ENCODE results near the gene SORT1. TPM values are rescaled to one million over a fixed set of nuclear protein-coding genes. Genes with fewer than 3 reads are reported as not detected.
"Not testable (repeated sequence)": the region's sequence is repeated elsewhere in the genome, so short reads cannot be mapped to it uniquely, and the experiment has no call there.

The SORT1 gene
- total and polyA plus RNA-seq, 8 donors, result 4.6 to 481 (median 36.6) TPM

GRCh38 chr1:109294481-109294880 lies 103.2 kb downstream of the SORT1 start:
- TF ChIP-seq CTCF (IDR thresholded peaks at IDR 0.05), result no peak
- TF ChIP-seq POLR2AphosphoS5 (IDR thresholded peaks at IDR 0.05), result no peak
- TF ChIP-seq POLR2A (IDR thresholded peaks at IDR 0.05), result no peak
- no peak for TF ChIP-seq EP300 (IDR thresholded peaks at IDR 0.05)
- intact Hi-C loops (cut with DNase I; ENCODE audit: low total_unique reads), result no loop called here
- Histone ChIP-seq H3K36me3 (no peaks in the 10 kb centered on the region), H3K4me1 (peaks cover 0 to 15% (median 12%) of the 10 kb centered on the region in 4 donors), H3K9me3 (no peaks in the 10 kb centered on the region), H3K27ac (no peak overlapping the region), H3K27me3 (peaks cover 0 to 10% (median 0%) of the 10 kb centered on the region in 3 donors), H3K4me3 (no peak overlapping the region)
- no peak for DNase-seq
- 56 to 73% (median 69%) methylated on average over 4 of the region's 4 CpGs for WGBS, 5 donors

- WGBS, 5 donors, result 55 to 66% (median 63%) methylated on average over 2 of the region's 2 CpGs
- intact Hi-C loops (cut with DNase I; ENCODE audit: low total_unique reads), result no loop called here
- Histone ChIP-seq H3K9me3 (no peaks in the 10 kb centered on the region), H3K4me3 (no peak overlapping the region), H3K27me3 (peaks cover 0 to 10% (median 0%) of the 10 kb centered on the region in 3 donors), H3K27ac (no peak overlapping the region), H3K4me1 (peaks cover 0 to 5% (median under 1%) of the 10 kb centered on the region in 4 donors), H3K36me3 (no peaks in the 10 kb centered on the region)
- no peak for DNase-seq
- no peak for TF ChIP-seq POLR2AphosphoS5 (IDR thresholded peaks at IDR 0.05)
- no peak for TF ChIP-seq EP300 (IDR thresholded peaks at IDR 0.05)
- no peak for TF ChIP-seq CTCF (IDR thresholded peaks at IDR 0.05)
- TF ChIP-seq POLR2A (IDR thresholded peaks at IDR 0.05), result no peak
These were observed 104.7 kb downstream of the SORT1 start for GRCh38 chr1:109293026-109293425.

- WGBS, 5 donors, result 70 to 77% (median 73%) methylated on average over 9 of the region's 9 CpGs
- intact Hi-C loops (cut with DNase I; ENCODE audit: low total_unique reads), result no loop called here
- H3K4me3 ChIP-seq, result no peak overlapping the region
- no peak for TF ChIP-seq CTCF (IDR thresholded peaks at IDR 0.05)
- TF ChIP-seq POLR2A (IDR thresholded peaks at IDR 0.05), result no peak
- no peaks in the 10 kb centered on the region for H3K36me3 ChIP-seq
- H3K27me3 ChIP-seq, result peaks cover 0 to 10% (median 0%) of the 10 kb centered on the region in 3 donors
- H3K4me1 ChIP-seq, result peaks cover 0 to 5% (median 0%) of the 10 kb centered on the region in 4 donors
- no peak for DNase-seq
- H3K27ac ChIP-seq, result no peak overlapping the region
- H3K9me3 ChIP-seq, result no peaks in the 10 kb centered on the region
These were observed 105.4 kb downstream of the SORT1 start for GRCh38 chr1:109292364-109292763.

- WGBS, 5 donors, result 53 to 65% (median 61%) methylated on average over 6 of the region's 6 CpGs
- Histone ChIP-seq H3K27ac (no peak overlapping the region), H3K4me1 (peaks cover 0 to 5% (median 0%) of the 10 kb centered on the region in 4 donors), H3K27me3 (peaks cover 0 to 4% (median 0%) of the 10 kb centered on the region in 3 donors), H3K4me3 (no peak overlapping the region), H3K36me3 (no peaks in the 10 kb centered on the region), H3K9me3 (no peaks in the 10 kb centered on the region)
- no peak for DNase-seq
- no peak for TF ChIP-seq POLR2AphosphoS5 (IDR thresholded peaks at IDR 0.05)
- intact Hi-C loops (cut with DNase I; ENCODE audit: low total_unique reads), result no loop called here
These were observed 106.7 kb downstream of the SORT1 start for GRCh38 chr1:109290998-109291397.

GRCh38 chr1:109290137-109290536 lies 107.6 kb downstream of the SORT1 start:
- intact Hi-C loops (cut with DNase I; ENCODE audit: low total_unique reads), result no loop called here
- Histone ChIP-seq H3K36me3 (no peaks in the 10 kb centered on the region), H3K4me1 (peaks cover 0 to 5% (median 0%) of the 10 kb centered on the region in 4 donors), H3K27me3 (peaks cover 0 to 4% (median 0%) of the 10 kb centered on the region in 3 donors), H3K9me3 (no peaks in the 10 kb centered on the region), H3K27ac (no peak overlapping the region), H3K4me3 (no peak overlapping the region)
- DNase-seq, result no peak
- 85 to 100% (median 92%) methylated on average over 1 of the region's 1 CpG for WGBS, 5 donors
- TF ChIP-seq POLR2AphosphoS5 (IDR thresholded peaks at IDR 0.05), result no peak
- TF ChIP-seq EP300 (IDR thresholded peaks at IDR 0.05), result no peak
- no peak for TF ChIP-seq CTCF (IDR thresholded peaks at IDR 0.05)

GRCh38 chr1:109286762-109287161 lies 111.0 kb downstream of the SORT1 start:
- not testable (repeated sequence) for H3K27me3 ChIP-seq, H3K9me3 ChIP-seq
- 88 to 95% (median 93%) methylated on average over 5 of the region's 5 CpGs for WGBS, 5 donors

More at GRCh38 chr1:109286762-109287161, 111.0 kb downstream of the SORT1 start:
- H3K4me3 ChIP-seq; H3K36me3 ChIP-seq; DNase-seq; H3K27ac ChIP-seq; intact Hi-C loops (cut with DNase I; ENCODE audit: low total_unique reads): not testable (repeated sequence)
- peaks cover 10 to 27% (median 15%) of the 10 kb centered on the region in 4 donors for H3K4me1 ChIP-seq
